Immature natural killer cell (primary cell): ENCODE results near the gene TMA7. TPM values are rescaled to one million over a fixed set of nuclear protein-coding genes. Genes with fewer than 3 reads are reported as not detected.
"Not testable (repeated sequence)": the region's sequence is repeated elsewhere in the genome, so short reads cannot be mapped to it uniquely, and the experiment has no call there.

ENCODE experiments used
- DNase-seq, 3 donors: peaks; one replicate each; pipeline ENCODE4 v3.0.0; 2022; ENCODE audit warnings: mixed read lengths in 1 of 3
- H3K27ac Mint-ChIP-seq, 6 donors: one replicate each; pipeline ENCODE4 v1.8.0; 2020; ENCODE audit warnings: mixed read lengths in 6 of 6, mild to moderate bottlenecking in 5 of 6, inconsistent platforms in 4 of 6, moderate library complexity in 3 of 6
- H3K27me3 Mint-ChIP-seq, 3 donors: one replicate each; pipeline ENCODE4 v1.8.0; 2020 to 2021; ENCODE audit warnings: low read depth in 3 of 3, mild to moderate bottlenecking in 3 of 3, mixed read lengths in 3 of 3, moderate library complexity in 3 of 3, inconsistent platforms in 1 of 3
- H3K36me3 Mint-ChIP-seq, 3 donors: one replicate each; pipeline ENCODE4 v1.8.0; 2020; ENCODE audit warnings: mixed read lengths in 3 of 3, inconsistent platforms in 2 of 3, mild to moderate bottlenecking in 2 of 3
- H3K4me1 Mint-ChIP-seq, 2 donors: one replicate each; pipeline ENCODE4 v1.8.0; 2020; ENCODE audit warnings: inconsistent platforms in 2 of 2, mild to moderate bottlenecking in 2 of 2, mixed read lengths in 2 of 2, moderate library complexity in 1 of 2
- H3K4me3 Mint-ChIP-seq, 5 donors: one replicate each; pipeline ENCODE4 v1.8.0; 2020; ENCODE audit warnings: mild to moderate bottlenecking in 5 of 5, mixed read lengths in 5 of 5, inconsistent platforms in 3 of 5, moderate library complexity in 3 of 5
- H3K9me3 Mint-ChIP-seq, 6 donors: one replicate each; pipeline ENCODE4 v1.8.0; 2020; ENCODE audit warnings: mild to moderate bottlenecking in 6 of 6, mixed read lengths in 6 of 6, inconsistent platforms in 4 of 6, moderate library complexity in 3 of 6
- polyA plus RNA-seq, 3 donors: library from polyadenylated mRNA; unstranded; fragments of 300-500 nt; fragmentation: Illumina TruSeq; gene quantifications; one replicate each; pipeline ENCODE4 v1.2.3, GENCODE V29; 2021

TMA7 gene
- polyA plus RNA-seq, 3 donors from 2014 or later, result 593 to 1,259 (median 677) TPM

- Mint-ChIP-seq H3K27me3 (peaks cover 2 to 7% (median 3%) of the 10 kb centered on the region in 3 donors), H3K4me1 (peaks cover 53 to 57% of the 10 kb centered on the region in 2 donors), H3K9me3 (no peaks in the 10 kb centered on the region), H3K36me3 (peaks cover 0 to 12% (median 4%) of the 10 kb centered on the region in 3 donors), H3K27ac (peak overlapping the region; percentile 95 to 99 (median 98)), H3K4me3 (peak overlapping the region; percentile 84 to 88 (median 87))
- peak; percentile 26 to 42 (median 27) for DNase-seq
These were observed 26.5 kb downstream of the TMA7 start for GRCh38 chr3:48466386-48467109.

GRCh38 chr3:48467110-48467454, 27.0 kb downstream of the TMA7 start:
- H3K27ac Mint-ChIP-seq, result peak overlapping the region; percentile 95 to 99 (median 98)
- H3K36me3 Mint-ChIP-seq, result peaks cover 0 to 12% (median 4%) of the 10 kb centered on the region in 3 donors
- peak overlapping the region; percentile 84 to 88 (median 87) for H3K4me3 Mint-ChIP-seq
- H3K4me1 Mint-ChIP-seq, result peaks cover 53 to 61% of the 10 kb centered on the region in 2 donors
- no peaks in the 10 kb centered on the region for H3K9me3 Mint-ChIP-seq
- peaks cover 2 to 7% (median 3%) of the 10 kb centered on the region in 3 donors for H3K27me3 Mint-ChIP-seq
- DNase-seq, result no peak

- Mint-ChIP-seq H3K9me3 (no peaks in the 10 kb centered on the region), H3K36me3 (peaks cover 0 to 12% (median 4%) of the 10 kb centered on the region in 3 donors), H3K27ac (peak overlapping the region; percentile 68 to 99 (median 98)), H3K4me3 (peak overlapping the region; percentile 84 to 88 (median 87)), H3K4me1 (peaks cover 54 to 63% of the 10 kb centered on the region in 2 donors), H3K27me3 (peaks cover 3 to 7% (median 3%) of the 10 kb centered on the region in 3 donors)
- DNase-seq, result no peak
These were observed 27.6 kb downstream of the TMA7 start for GRCh38 chr3:48467473-48468267.

- Mint-ChIP-seq H3K36me3 (peaks cover 0 to 12% (median 4%) of the 10 kb centered on the region in 3 donors), H3K9me3 (no peaks in the 10 kb centered on the region), H3K27me3 (peaks cover 6 to 11% (median 8%) of the 10 kb centered on the region in 3 donors), H3K4me1 (peaks cover 60 to 69% of the 10 kb centered on the region in 2 donors), H3K27ac (peak overlapping the region; percentile 68 to 99 (median 98)), H3K4me3 (peak overlapping the region in 3 of 5 donors; percentile 24 to 84 (median 52))
- no peak for DNase-seq
These were observed 28.3 kb downstream of the TMA7 start for GRCh38 chr3:48468329-48468731.

- Mint-ChIP-seq H3K9me3 (no peaks in the 10 kb centered on the region), H3K4me3 (peak overlapping the region in 3 of 5 donors; percentile 29 to 60 (median 46)), H3K27ac (peak overlapping the region; percentile 79 to 88 (median 82)), H3K4me1 (peaks cover 64 to 72% of the 10 kb centered on the region in 2 donors), H3K27me3 (peaks cover 6 to 11% (median 8%) of the 10 kb centered on the region in 3 donors), H3K36me3 (peaks cover 0 to 12% (median 4%) of the 10 kb centered on the region in 3 donors)
- no peak for DNase-seq
These were observed 29.2 kb downstream of the TMA7 start for GRCh38 chr3:48469046-48469915.

GRCh38 chr3:48470286-48470685, 30.2 kb downstream of the TMA7 start:
- Mint-ChIP-seq H3K4me3 (peak overlapping the region; percentile 13 to 65 (median 59)), H3K36me3 (peaks cover 0 to 12% (median 4%) of the 10 kb centered on the region in 3 donors), H3K27ac (peak overlapping the region; percentile 79 to 91 (median 86)), H3K27me3 (peaks cover 6 to 10% (median 8%) of the 10 kb centered on the region in 3 donors), H3K9me3 (no peaks in the 10 kb centered on the region), H3K4me1 (peaks cover 70 to 76% of the 10 kb centered on the region in 2 donors)
- no peak for DNase-seq

GRCh38 chr3:48472673-48472922, 32.5 kb downstream of the TMA7 start:
- Mint-ChIP-seq H3K36me3 (peaks cover 0 to 12% (median 4%) of the 10 kb centered on the region in 3 donors), H3K4me3 (peak overlapping the region; percentile 89 to 97 (median 95)), H3K4me1 (peaks cover 51 to 64% of the 10 kb centered on the region in 2 donors), H3K9me3 (no peaks in the 10 kb centered on the region), H3K27me3 (peaks cover 4 to 8% (median 5%) of the 10 kb centered on the region in 3 donors), H3K27ac (peak overlapping the region; percentile 95 to 100 (median 98))
- DNase-seq, result no peak

- H3K9me3 Mint-ChIP-seq, result no peaks in the 10 kb centered on the region
- H3K4me3 Mint-ChIP-seq, result peak overlapping the region; percentile 89 to 97 (median 95)
- H3K4me1 Mint-ChIP-seq, result peaks cover 51 to 64% of the 10 kb centered on the region in 2 donors
- peaks cover 0 to 9% (median 2%) of the 10 kb centered on the region in 3 donors for H3K36me3 Mint-ChIP-seq
- peaks cover 4 to 8% (median 5%) of the 10 kb centered on the region in 3 donors for H3K27me3 Mint-ChIP-seq
- H3K27ac Mint-ChIP-seq, result peak overlapping the region; percentile 95 to 100 (median 98)
- peak; percentile 93 for DNase-seq
These were observed 33.0 kb downstream of the TMA7 start for GRCh38 chr3:48472923-48473616.

GRCh38 chr3:48473617-48473952, 33.5 kb downstream of the TMA7 start:
- peak overlapping the region; percentile 89 to 97 (median 95) for H3K4me3 Mint-ChIP-seq
- peaks cover 51 to 67% of the 10 kb centered on the region in 2 donors for H3K4me1 Mint-ChIP-seq
- H3K27me3 Mint-ChIP-seq, result peaks cover 4 to 9% (median 5%) of the 10 kb centered on the region in 3 donors
- DNase-seq, result no peak
- peak overlapping the region; percentile 95 to 100 (median 98) for H3K27ac Mint-ChIP-seq
- H3K9me3 Mint-ChIP-seq, result no peaks in the 10 kb centered on the region
- peaks cover 0 to 9% (median 0%) of the 10 kb centered on the region in 3 donors for H3K36me3 Mint-ChIP-seq

- H3K27me3 Mint-ChIP-seq, result peaks cover 6 to 13% (median 9%) of the 10 kb centered on the region in 3 donors
These were observed 34.0 kb downstream of the TMA7 start for GRCh38 chr3:48474031-48474430.

GRCh38 chr3:48474619-48475018, 34.6 kb downstream of the TMA7 start:
- no peak for DNase-seq

More at GRCh38 chr3:48474031-48474430, 34.0 kb downstream of the TMA7 start:
- Mint-ChIP-seq H3K4me1 (peaks cover 51 to 67% of the 10 kb centered on the region in 2 donors), H3K27ac (peak overlapping the region; percentile 40 to 99 (median 84)), H3K4me3 (peak overlapping the region in 1 of 5 donors; percentile 95)
- H3K36me3 Mint-ChIP-seq, H3K9me3 Mint-ChIP-seq, DNase-seq: not testable (repeated sequence)

GRCh38 chr3:48475188-48475587, 35.1 kb downstream of the TMA7 start:
- Mint-ChIP-seq H3K27me3 (peaks cover 12 to 21% (median 14%) of the 10 kb centered on the region in 3 donors), H3K27ac (peak overlapping the region; percentile 83 to 97 (median 90)), H3K4me3 (no peak overlapping the region), H3K36me3 (no peaks in the 10 kb centered on the region), H3K9me3 (no peaks in the 10 kb centered on the region), H3K4me1 (peaks cover 49 to 67% of the 10 kb centered on the region in 2 donors)
- no peak for DNase-seq

More at GRCh38 chr3:48474619-48475018, 34.6 kb downstream of the TMA7 start:
- H3K9me3 Mint-ChIP-seq, result no peaks in the 10 kb centered on the region
- H3K4me1 Mint-ChIP-seq, result peaks cover 51 to 67% of the 10 kb centered on the region in 2 donors
- peaks cover 0 to 4% (median 0%) of the 10 kb centered on the region in 3 donors for H3K36me3 Mint-ChIP-seq
- peak overlapping the region; percentile 83 to 97 (median 90) for H3K27ac Mint-ChIP-seq
- H3K27me3 Mint-ChIP-seq, result peaks cover 11 to 18% (median 14%) of the 10 kb centered on the region in 3 donors
- peak overlapping the region in 2 of 5 donors; percentile 22 to 35 for H3K4me3 Mint-ChIP-seq
